OCI-LY7 (cell line): ENCODE data around the gene ERCC2.

Experiments used
- CTCF ChIP-seq: fragments of 200-600 bp; sonication (generic); conservative IDR thresholded peaks from 2 replicates; pipeline ENCODE4 v1.5.1; 2014; ENCODE audit warnings: mild to moderate bottlenecking, antibody characterized with exemption, low read length, moderate library complexity, mixed read lengths
- EZH2phosphoT487 ChIP-seq: fragments of 200-600 bp; sonication (generic); IDR thresholded peaks from 2 replicates; pipeline ENCODE4 v1.6.1; 2018; ENCODE audit warnings: low read depth, borderline replicate concordance, mild to moderate bottlenecking, mixed run types, antibody characterized with exemption, low read length, moderate library complexity, mixed read lengths

GRCh38 chr19:45304141-45304926, 66.0 kb downstream of the ERCC2 start:
- TF ChIP-seq CTCF (no peak), EZH2phosphoT487 (no peak)
